Transverse colon (tissue), 4 donors: ENCODE data around the gene VEGFB. TPM values are rescaled to one million over a fixed set of nuclear protein-coding genes. Genes with fewer than 3 reads are reported as not detected.

ENCODE experiments used
- DNase-seq: peaks from one replicate; pipeline ENCODE4 v3.0.0-alpha.2; 2019
- H3K27ac ChIP-seq, 4 donors: fragments of 200-600 bp; sonication (generic); 2 replicates each; pipeline ENCODE4 v1.5.1; 2016 to 2018; ENCODE audit warnings: inconsistent platforms in 4 of 4
- H3K27me3 ChIP-seq: fragments of 200-600 bp; sonication (generic); 2 replicates; pipeline ENCODE4 v1.5.1; 2017; ENCODE audit warnings: inconsistent platforms
- H3K36me3 ChIP-seq, 4 donors: fragments of 200-600 bp; sonication (generic); 2 replicates each; pipeline ENCODE4 v1.5.1; 2017 to 2019; ENCODE audit warnings: inconsistent platforms in 4 of 4
- H3K4me1 ChIP-seq, 4 donors: fragments of 200-600 bp; sonication (generic); 2 replicates each; pipeline ENCODE4 v1.5.1; 2017 to 2020; ENCODE audit warnings: inconsistent platforms in 4 of 4
- H3K4me3 ChIP-seq, 4 donors: fragments of 200-600 bp; sonication (generic); 1 replicate in 1 of 4; 2 replicates in 3 of 4; pipeline versions ENCODE4 v1.5.1 to v1.6.1; 2017 to 2019; ENCODE audit warnings: inconsistent platforms in 4 of 4
- H3K9me3 ChIP-seq, 2 donors: fragments of 200-600 bp; sonication (generic); 2 replicates each; pipeline ENCODE4 v1.5.1; 2017 to 2019; ENCODE audit warnings: inconsistent platforms in 2 of 2
- CTCF ChIP-seq, 5 experiments: fragments of 200-600 bp in 3 of 5; fragments of 450-650 bp in 2 of 5; sonication (generic) in 3 of 5; IDR thresholded peaks; 1 replicate in 2 of 5; 2 replicates in 3 of 5; pipeline ENCODE4 v1.5.1; 2016 to 2017; ENCODE audit warnings: antibody characterized with exemption in 5 of 5, inconsistent platforms in 3 of 5, mild to moderate bottlenecking in 2 of 5, moderate library complexity in 1 of 5
- EP300 ChIP-seq: sonication (generic); formaldehyde crosslinking; IDR thresholded peaks from one replicate; pipeline ENCODE4 v1.6.1; 2017; ENCODE audit warnings: antibody characterized with exemption, low read depth
- POLR2A ChIP-seq: fragments of 450-650 bp; IDR thresholded peaks from one replicate; pipeline ENCODE4 v1.6.1; 2016; ENCODE audit warnings: antibody characterized with exemption, mild to moderate bottlenecking, moderate library complexity
- POLR2AphosphoS5 ChIP-seq, 3 donors: sonication (generic); formaldehyde crosslinking; IDR thresholded peaks; one replicate each; pipeline ENCODE4 v1.6.1; 2016; ENCODE audit warnings: antibody characterized with exemption in 3 of 3
- WGBS, 2 donors: methylation state at CpG; one replicate each; pipeline ENCODE4 v1.1.5; 2018; ENCODE audit warnings: low coverage in 1 of 2; 5-methylcytosine and 5-hydroxymethylcytosine counted together
- in situ Hi-C, 4 donors: fragments of 200-750 bp; cut with MboI; loops; one replicate each; pipeline versions ENCODE4 v1.15.0 to v1.15.1; 2017; ENCODE audit warnings: low sequenced_read_pairs in 3 of 4, low pct_ligation_motif_present in 1 of 4, low pct_unique_long_range_greater_than_20kb in 1 of 4
- intact Hi-C: fragments of 100-400 bp; cut with DNase I; formaldehyde crosslinking; loops from one replicate; pipeline ENCODE4 v1.15.1; 2023; ENCODE audit warnings: low total_unique reads
- total RNA-seq, 4 donors: library from RNA; depleted of rRNA; stranded (reverse); fragments of >200 nt; gene quantifications; one replicate each; pipeline ENCODE4 v1.1.0, GENCODE V29; 2016

The VEGFB gene
- total RNA-seq, 4 donors from 2014 or later = 34.0 to 84.9 (median 36.8) TPM

DNA sequence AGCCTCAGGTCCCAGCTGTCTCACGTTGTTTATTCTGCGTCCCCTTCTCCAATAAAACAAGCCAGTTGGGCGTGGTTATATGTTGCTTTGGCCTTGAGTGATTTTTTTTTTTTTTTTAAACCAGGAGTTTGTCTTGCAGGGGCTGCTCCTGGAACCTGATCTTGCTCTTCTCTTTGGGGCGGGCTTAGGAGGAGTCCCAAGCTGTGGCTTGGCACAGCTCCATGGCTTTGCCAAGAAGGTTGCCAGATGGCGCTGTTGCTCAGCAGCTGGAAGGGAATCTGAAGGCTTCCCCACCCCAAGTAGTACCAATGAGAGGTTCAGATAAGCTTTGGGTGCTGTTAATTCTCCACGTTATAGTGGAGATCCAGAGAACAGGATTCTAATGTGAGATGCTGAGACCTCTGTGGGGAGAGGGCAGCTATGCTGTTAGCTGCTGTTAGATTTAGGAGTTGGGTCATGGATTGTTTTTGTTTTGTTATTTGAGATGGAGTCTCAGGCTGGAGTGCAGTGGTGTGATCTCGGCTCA, 29.9 kb upstream of the VEGFB start:
- H3K4me3 ChIP-seq = no peak overlapping the region
- intact Hi-C loops (no loop called here), in situ Hi-C loops (loop anchor here (5.0 to 10.0 kb wide), 3 partner anchors 90 to 98 kb away; partner anchors contain the start of genes CATSPERZ (in 2 of the 4) and KCNK4 (in 1 of the 4))
- peaks cover 7 to 38% (median 34%) of the 10 kb centered on the region in 4 donors for H3K4me1 ChIP-seq
- 25% methylated on average over 7 of the region's 7 CpGs; no CpG with 5 or more reads in 1 of the 2 donors for WGBS, 2 donors
- TF ChIP-seq POLR2A (no peak), CTCF (IDR thresholded peaks at IDR 0.05) (peak; percentile 64 to 84 (median 73)), EP300 (no peak), POLR2AphosphoS5 (IDR thresholded peaks at IDR 0.05) (peak in 2 of 3 donors; percentile 74 to 77)
- H3K27me3 ChIP-seq = no peaks in the 10 kb centered on the region
- peak overlapping the region; percentile 73 to 85 (median 80) for H3K27ac ChIP-seq
- DNase-seq = peak; percentile 93
- peaks cover 0 to 38% (median 16%) of the 10 kb centered on the region in 4 donors for H3K36me3 ChIP-seq
- no peaks in the 10 kb centered on the region for H3K9me3 ChIP-seq

- WGBS, 2 donors = 43% methylated on average over 23 of the region's 27 CpGs; no CpG with 5 or more reads in 1 of the 2 donors
- peak within 1 kb of the TSS; percentile 73 to 85 (median 80) for H3K27ac ChIP-seq
- H3K4me3 ChIP-seq = peak within 1 kb of the TSS in 3 of 4 donors; percentile 12 to 52 (median 34)
- in situ Hi-C loops (loop anchor here in 1 of 4 donors (10.0 kb wide), 1 partner anchor 88 kb away; the partner anchor contains the start of gene KCNK4), intact Hi-C loops (no loop called here)
- no peaks in the 10 kb centered on the region for H3K27me3 ChIP-seq
- peaks cover 7 to 38% (median 34%) of the 10 kb centered on the region in 4 donors for H3K4me1 ChIP-seq
- peaks cover 0 to 20% (median 9%) of the 10 kb centered on the region in 4 donors for H3K36me3 ChIP-seq
- H3K9me3 ChIP-seq = no peaks in the 10 kb centered on the region
- DNase-seq = peak; percentile 90
- TF ChIP-seq CTCF (IDR thresholded peaks at IDR 0.05) (no peak), POLR2AphosphoS5 (IDR thresholded peaks at IDR 0.05) (peak in 2 of 3 donors; percentile 56 to 63), POLR2A (peak; percentile 52)
Measured at GRCh38 chr11:64206457-64207255, 27.7 kb upstream of the VEGFB start, which contains the start of gene FERMT3. Gene FERMT3 (plus strand): TSS chr11:64206721. CDS start chr11:64207365, 644 bp downstream.

GRCh38 chr11:64207256-64208085, 26.9 kb upstream of the VEGFB start:
- peak overlapping the region; percentile 73 to 85 (median 80) for H3K27ac ChIP-seq
- no peaks in the 10 kb centered on the region for H3K27me3 ChIP-seq
- H3K9me3 ChIP-seq = no peaks in the 10 kb centered on the region
- TF ChIP-seq POLR2AphosphoS5 (IDR thresholded peaks at IDR 0.05) (peak in 1 of 3 donors; percentile 10), EP300 (no peak), POLR2A (peak; percentile 21), CTCF (IDR thresholded peaks at IDR 0.05) (no peak)
- in situ Hi-C loops = loop anchor here in 1 of 4 donors (10.0 kb wide), 1 partner anchor 87 kb away; the partner anchor contains the start of gene KCNK4
- H3K36me3 ChIP-seq = peaks cover 0 to 18% (median 7%) of the 10 kb centered on the region in 4 donors
- H3K4me3 ChIP-seq = peak overlapping the region in 3 of 4 donors; percentile 12 to 52 (median 34)
- DNase-seq = peak; percentile 74
- intact Hi-C loops = no loop called here
- WGBS, 2 donors = 59% methylated on average over 28 of the region's 30 CpGs; no CpG with 5 or more reads in 1 of the 2 donors
- H3K4me1 ChIP-seq = peaks cover 7 to 38% (median 34%) of the 10 kb centered on the region in 4 donors
